HepG2 (cell line): ENCODE results near the gene PCGF3. TPM values are rescaled to one million over a fixed set of nuclear protein-coding genes. Genes with fewer than 3 reads are reported as not detected.

ENCODE experiments used
- CREB1 ChIP-seq, 2 experiments: fragments of 450-650 bp in 1 of 2; IDR thresholded peaks; 2 replicates each; pipeline ENCODE4 v1.6.1; 2016 to 2017; ENCODE audit warnings: control low read depth in 1 of 2, mild to moderate bottlenecking in 1 of 2, missing compliant biosample characterization in 1 of 2, missing genetic modification characterization in 1 of 2
- FOXA3 ChIP-seq: IDR thresholded peaks from 2 replicates; pipeline ENCODE4 v1.6.1; 2016; ENCODE audit warnings: missing genetic modification reagents, missing compliant biosample characterization
- HHEX ChIP-seq: IDR thresholded peaks from 2 replicates; pipeline ENCODE4 v1.6.1; 2016; ENCODE audit warnings: control low read depth
- HNF4A ChIP-seq: sonication (generic); formaldehyde crosslinking; IDR thresholded peaks from 2 replicates; pipeline ENCODE4 v1.4.0; 2020; ENCODE audit warnings: missing genetic modification reagents
- JARID2 ChIP-seq: sonication (generic); formaldehyde crosslinking; IDR thresholded peaks from 2 replicates; pipeline ENCODE4 v1.8.1; 2023; ENCODE audit warnings: missing genetic modification reagents, inconsistent platforms; ENCODE audit not compliant: insufficient replicate concordance
- KDM3A ChIP-seq: IDR thresholded peaks from 2 replicates; pipeline ENCODE4 v1.6.1; 2018; ENCODE audit warnings: low read depth, missing compliant biosample characterization
- NFIB ChIP-seq: sonication (generic); formaldehyde crosslinking; IDR thresholded peaks from 2 replicates; pipeline ENCODE4 v1.9.0; 2021; ENCODE audit warnings: missing genetic modification reagents, mild to moderate bottlenecking, borderline replicate concordance
- RBM39 ChIP-seq: fragments of 200-400 bp; formaldehyde crosslinking; IDR thresholded peaks from one replicate; pipeline ENCODE4 v1.6.1; 2018; ENCODE audit warnings: antibody characterized with exemption, mild to moderate bottlenecking, low read depth, low read length; ENCODE audit not compliant: poor library complexity, severe bottlenecking
- SOX5 ChIP-seq: IDR thresholded peaks from 2 replicates; pipeline ENCODE4 v1.6.1; 2016; ENCODE audit warnings: borderline replicate concordance
- TGIF2 ChIP-seq: IDR thresholded peaks from 2 replicates; pipeline ENCODE4 v1.6.1; 2016; ENCODE audit warnings: control low read depth, missing compliant biosample characterization
- ZFP41 ChIP-seq: sonication (generic); formaldehyde crosslinking; IDR thresholded peaks from 2 replicates; pipeline ENCODE4 v1.4.0; 2020; ENCODE audit warnings: mild to moderate bottlenecking, missing genetic modification reagents, borderline replicate concordance
- polyA plus RNA-seq, 8 experiments: library from polyadenylated mRNA; depleted of rRNA in 3 of 8; stranded (reverse) in 7 of 8; unstranded in 1 of 8; fragments of >200 nt; fragmentation: Illumina TruSeq in 4 of 8; extraction: Trizol in 4 of 8; gene quantifications; 2 replicates each; pipeline versions ENCODE4 v1.2.1 to v1.2.3, GENCODE V29; 2011 to 2016; ENCODE audit warnings: low read depth in 4 of 8, missing spikeins in 1 of 8, mixed read lengths in 1 of 8; ENCODE audit not compliant: insufficient read depth in 1 of 8
- total RNA-seq, 5 experiments: library from RNA; depleted of rRNA; stranded (reverse); fragments of >200 nt; fragmentation: Illumina TruSeq; extraction: Trizol; gene quantifications; 2 replicates each; pipeline ENCODE4 v1.2.3, GENCODE V29; 2016; ENCODE audit warnings: low read depth in 1 of 5
- TF ChIP-seq, protein P1 (sequence below): sonication (generic); formaldehyde crosslinking; IDR thresholded peaks from 2 replicates; pipeline ENCODE4 v1.9.0; 2021; ENCODE audit warnings: missing genetic modification reagents, borderline replicate concordance
- TF ChIP-seq, protein P2 (sequence below): sonication (generic); formaldehyde crosslinking; IDR thresholded peaks from 2 replicates; pipeline ENCODE4 v1.5.0; 2020; ENCODE audit warnings: mild to moderate bottlenecking, missing genetic modification reagents, moderate library complexity
- TF ChIP-seq, protein P3 (sequence below): sonication (generic); formaldehyde crosslinking; IDR thresholded peaks from 2 replicates; pipeline ENCODE4 v1.5.1; 2020; ENCODE audit warnings: mild to moderate bottlenecking, missing genetic modification reagents, moderate library complexity
- TF ChIP-seq, protein P4 (sequence below): sonication (generic); formaldehyde crosslinking; IDR thresholded peaks from 2 replicates; pipeline ENCODE4 v1.5.1; 2020; ENCODE audit warnings: mild to moderate bottlenecking, missing genetic modification reagents, moderate library complexity
- TF ChIP-seq, protein P5 (sequence below): sonication (generic); formaldehyde crosslinking; IDR thresholded peaks from 2 replicates; pipeline ENCODE4 v1.4.0; 2020; ENCODE audit warnings: mild to moderate bottlenecking, missing genetic modification reagents
- TF ChIP-seq, protein P6 (sequence below): sonication (generic); formaldehyde crosslinking; IDR thresholded peaks from 2 replicates; pipeline ENCODE4 v1.8.0; 2022; ENCODE audit warnings: mild to moderate bottlenecking, missing genetic modification reagents, moderate library complexity

The PCGF3 gene
- total and polyA plus RNA-seq, 2 of the 13 experiments (the other 11 are each of a cell fraction or from before 2014, with no cell fraction given), result 28.6 to 66.2 TPM

DNA sequence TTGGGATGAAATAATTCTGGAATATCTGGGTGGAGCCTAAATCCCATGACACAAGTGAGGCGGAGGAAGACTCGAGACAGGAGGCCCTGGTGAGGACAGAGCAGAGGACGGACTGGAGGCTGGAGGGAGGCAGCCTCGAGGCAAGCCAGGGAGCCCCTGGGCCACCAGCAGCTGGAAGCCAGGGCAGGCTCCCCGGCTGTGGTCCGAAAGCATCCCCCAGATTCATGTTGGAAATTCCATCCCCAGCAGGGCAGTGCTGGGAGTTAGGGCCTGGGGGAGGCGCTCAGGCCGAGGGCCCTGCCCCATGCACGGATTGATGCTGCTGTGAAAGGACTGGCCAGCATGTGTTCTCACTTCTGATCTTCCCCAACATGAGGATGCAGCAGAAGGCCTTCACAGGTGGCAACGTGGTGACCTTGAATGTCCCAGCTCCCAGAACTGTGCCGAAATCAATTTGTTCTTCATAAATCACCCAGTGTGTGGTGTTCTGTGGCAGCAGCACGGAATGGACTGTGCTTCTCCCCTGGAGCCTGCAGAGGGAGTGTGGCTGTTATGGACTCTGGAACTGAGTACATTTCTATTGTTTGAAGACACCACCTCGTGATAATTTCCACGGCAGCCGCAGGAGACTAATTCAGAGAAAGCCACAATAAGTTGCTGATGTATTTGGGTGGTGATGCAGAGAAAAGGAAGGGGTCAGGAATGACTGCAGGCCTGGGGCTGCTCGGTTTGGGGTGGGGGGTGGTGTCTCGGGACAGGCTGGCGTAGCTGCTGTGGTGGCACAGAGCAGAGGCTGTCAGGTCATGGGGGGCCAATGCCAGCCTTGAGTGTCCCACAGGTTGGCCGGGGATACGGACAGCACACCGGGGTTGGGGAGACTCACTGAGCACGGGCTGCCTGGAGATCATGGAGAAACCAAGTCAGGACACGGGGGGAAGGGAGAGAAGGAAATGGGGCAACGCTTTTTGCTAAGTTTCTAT is 56.9 kb downstream of the PCGF3 start (continued):
- no peak for TF ChIP-seq KDM3A
- no peak for TF ChIP-seq HHEX
- TF ChIP-seq, protein P1, sequence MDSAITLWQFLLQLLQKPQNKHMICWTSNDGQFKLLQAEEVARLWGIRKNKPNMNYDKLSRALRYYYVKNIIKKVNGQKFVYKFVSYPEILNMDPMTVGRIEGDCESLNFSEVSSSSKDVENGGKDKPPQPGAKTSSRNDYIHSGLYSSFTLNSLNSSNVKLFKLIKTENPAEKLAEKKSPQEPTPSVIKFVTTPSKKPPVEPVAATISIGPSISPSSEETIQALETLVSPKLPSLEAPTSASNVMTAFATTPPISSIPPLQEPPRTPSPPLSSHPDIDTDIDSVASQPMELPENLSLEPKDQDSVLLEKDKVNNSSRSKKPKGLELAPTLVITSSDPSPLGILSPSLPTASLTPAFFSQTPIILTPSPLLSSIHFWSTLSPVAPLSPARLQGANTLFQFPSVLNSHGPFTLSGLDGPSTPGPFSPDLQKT, result no peak
- TF ChIP-seq, protein P2, sequence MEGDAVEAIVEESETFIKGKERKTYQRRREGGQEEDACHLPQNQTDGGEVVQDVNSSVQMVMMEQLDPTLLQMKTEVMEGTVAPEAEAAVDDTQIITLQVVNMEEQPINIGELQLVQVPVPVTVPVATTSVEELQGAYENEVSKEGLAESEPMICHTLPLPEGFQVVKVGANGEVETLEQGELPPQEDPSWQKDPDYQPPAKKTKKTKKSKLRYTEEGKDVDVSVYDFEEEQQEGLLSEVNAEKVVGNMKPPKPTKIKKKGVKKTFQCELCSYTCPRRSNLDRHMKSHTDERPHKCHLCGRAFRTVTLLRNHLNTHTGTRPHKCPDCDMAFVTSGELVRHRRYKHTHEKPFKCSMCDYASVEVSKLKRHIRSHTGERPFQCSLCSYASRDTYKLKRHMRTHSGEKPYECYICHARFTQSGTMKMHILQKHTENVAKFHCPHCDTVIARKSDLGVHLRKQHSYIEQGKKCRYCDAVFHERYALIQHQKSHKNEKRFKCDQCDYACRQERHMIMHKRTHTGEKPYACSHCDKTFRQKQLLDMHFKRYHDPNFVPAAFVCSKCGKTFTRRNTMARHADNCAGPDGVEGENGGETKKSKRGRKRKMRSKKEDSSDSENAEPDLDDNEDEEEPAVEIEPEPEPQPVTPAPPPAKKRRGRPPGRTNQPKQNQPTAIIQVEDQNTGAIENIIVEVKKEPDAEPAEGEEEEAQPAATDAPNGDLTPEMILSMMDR (CRISPR knock-in tag), result peak; percentile 62
- no peak for TF ChIP-seq TGIF2 (CRISPR knock-in tag)
- peak; percentile 50 for TF ChIP-seq HNF4A (CRISPR knock-in tag)
- TF ChIP-seq, protein P3, sequence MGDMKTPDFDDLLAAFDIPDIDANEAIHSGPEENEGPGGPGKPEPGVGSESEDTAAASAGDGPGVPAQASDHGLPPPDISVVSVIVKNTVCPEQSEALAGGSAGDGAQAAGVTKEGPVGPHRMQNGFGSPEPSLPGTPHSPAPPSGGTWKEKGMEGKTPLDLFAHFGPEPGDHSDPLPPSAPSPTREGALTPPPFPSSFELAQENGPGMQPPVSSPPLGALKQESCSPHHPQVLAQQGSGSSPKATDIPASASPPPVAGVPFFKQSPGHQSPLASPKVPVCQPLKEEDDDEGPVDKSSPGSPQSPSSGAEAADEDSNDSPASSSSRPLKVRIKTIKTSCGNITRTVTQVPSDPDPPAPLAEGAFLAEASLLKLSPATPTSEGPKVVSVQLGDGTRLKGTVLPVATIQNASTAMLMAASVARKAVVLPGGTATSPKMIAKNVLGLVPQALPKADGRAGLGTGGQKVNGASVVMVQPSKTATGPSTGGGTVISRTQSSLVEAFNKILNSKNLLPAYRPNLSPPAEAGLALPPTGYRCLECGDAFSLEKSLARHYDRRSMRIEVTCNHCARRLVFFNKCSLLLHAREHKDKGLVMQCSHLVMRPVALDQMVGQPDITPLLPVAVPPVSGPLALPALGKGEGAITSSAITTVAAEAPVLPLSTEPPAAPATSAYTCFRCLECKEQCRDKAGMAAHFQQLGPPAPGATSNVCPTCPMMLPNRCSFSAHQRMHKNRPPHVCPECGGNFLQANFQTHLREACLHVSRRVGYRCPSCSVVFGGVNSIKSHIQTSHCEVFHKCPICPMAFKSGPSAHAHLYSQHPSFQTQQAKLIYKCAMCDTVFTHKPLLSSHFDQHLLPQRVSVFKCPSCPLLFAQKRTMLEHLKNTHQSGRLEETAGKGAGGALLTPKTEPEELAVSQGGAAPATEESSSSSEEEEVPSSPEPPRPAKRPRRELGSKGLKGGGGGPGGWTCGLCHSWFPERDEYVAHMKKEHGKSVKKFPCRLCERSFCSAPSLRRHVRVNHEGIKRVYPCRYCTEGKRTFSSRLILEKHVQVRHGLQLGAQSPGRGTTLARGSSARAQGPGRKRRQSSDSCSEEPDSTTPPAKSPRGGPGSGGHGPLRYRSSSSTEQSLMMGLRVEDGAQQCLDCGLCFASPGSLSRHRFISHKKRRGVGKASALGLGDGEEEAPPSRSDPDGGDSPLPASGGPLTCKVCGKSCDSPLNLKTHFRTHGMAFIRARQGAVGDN, result peak; percentile 21; the same call in 1 of the 2 replicates
- TF ChIP-seq SOX5 (CRISPR knock-in tag), result no peak
- no peak for TF ChIP-seq ZFP41 (CRISPR knock-in tag)
- no peak for TF ChIP-seq FOXA3 (CRISPR knock-in tag)
- TF ChIP-seq, protein P4, sequence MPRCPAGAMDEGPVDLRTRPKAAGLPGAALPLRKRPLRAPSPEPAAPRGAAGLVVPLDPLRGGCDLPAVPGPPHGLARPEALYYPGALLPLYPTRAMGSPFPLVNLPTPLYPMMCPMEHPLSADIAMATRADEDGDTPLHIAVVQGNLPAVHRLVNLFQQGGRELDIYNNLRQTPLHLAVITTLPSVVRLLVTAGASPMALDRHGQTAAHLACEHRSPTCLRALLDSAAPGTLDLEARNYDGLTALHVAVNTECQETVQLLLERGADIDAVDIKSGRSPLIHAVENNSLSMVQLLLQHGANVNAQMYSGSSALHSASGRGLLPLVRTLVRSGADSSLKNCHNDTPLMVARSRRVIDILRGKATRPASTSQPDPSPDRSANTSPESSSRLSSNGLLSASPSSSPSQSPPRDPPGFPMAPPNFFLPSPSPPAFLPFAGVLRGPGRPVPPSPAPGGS (CRISPR knock-in tag), result peak; percentile 16; the same call in 1 of the 2 replicates
- TF ChIP-seq, protein P5, sequence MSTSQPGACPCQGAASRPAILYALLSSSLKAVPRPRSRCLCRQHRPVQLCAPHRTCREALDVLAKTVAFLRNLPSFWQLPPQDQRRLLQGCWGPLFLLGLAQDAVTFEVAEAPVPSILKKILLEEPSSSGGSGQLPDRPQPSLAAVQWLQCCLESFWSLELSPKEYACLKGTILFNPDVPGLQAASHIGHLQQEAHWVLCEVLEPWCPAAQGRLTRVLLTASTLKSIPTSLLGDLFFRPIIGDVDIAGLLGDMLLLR (CRISPR knock-in tag), result 0 out of 2 replicates have a peak, but pooled peaks have one; percentile 20
- no peak for TF ChIP-seq CREB1 (IDR thresholded peaks at IDR 0.05)
- TF ChIP-seq CREB1 (CRISPR knock-in tag; IDR thresholded peaks at IDR 0.05), result no peak
- TF ChIP-seq NFIB (CRISPR knock-in tag), result 0 out of 2 replicates have a peak, but pooled peaks have one; percentile 30
- TF ChIP-seq, protein P6, sequence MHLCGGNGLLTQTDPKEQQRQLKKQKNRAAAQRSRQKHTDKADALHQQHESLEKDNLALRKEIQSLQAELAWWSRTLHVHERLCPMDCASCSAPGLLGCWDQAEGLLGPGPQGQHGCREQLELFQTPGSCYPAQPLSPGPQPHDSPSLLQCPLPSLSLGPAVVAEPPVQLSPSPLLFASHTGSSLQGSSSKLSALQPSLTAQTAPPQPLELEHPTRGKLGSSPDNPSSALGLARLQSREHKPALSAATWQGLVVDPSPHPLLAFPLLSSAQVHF (CRISPR knock-in tag), result no peak
- no peak for TF ChIP-seq JARID2
- TF ChIP-seq RBM39, result no peak
